Peyer's patch (tissue), 4 donors: ENCODE measurements around the gene PRIM1.
"Not testable (repeated sequence)": the region's sequence is repeated elsewhere in the genome, so short reads cannot be mapped to it uniquely, and the experiment has no call there.

Experiments
- CTCF ChIP-seq, 6 experiments: fragments of 450-650 bp in 4 of 6; fragments of 200-600 bp in 2 of 6; sonication (generic) in 1 of 6; IDR thresholded peaks; one replicate each; pipeline ENCODE4 v1.5.1; 2017 to 2019; ENCODE audit warnings: antibody characterized with exemption in 6 of 6, mild to moderate bottlenecking in 3 of 6, moderate library complexity in 1 of 6
- POLR2A ChIP-seq, 2 donors: fragments of 450-650 bp; IDR thresholded peaks; one replicate each; pipeline ENCODE4 v1.5.1; 2017; ENCODE audit warnings: antibody characterized with exemption in 2 of 2, mild to moderate bottlenecking in 2 of 2, moderate library complexity in 2 of 2

DNA sequence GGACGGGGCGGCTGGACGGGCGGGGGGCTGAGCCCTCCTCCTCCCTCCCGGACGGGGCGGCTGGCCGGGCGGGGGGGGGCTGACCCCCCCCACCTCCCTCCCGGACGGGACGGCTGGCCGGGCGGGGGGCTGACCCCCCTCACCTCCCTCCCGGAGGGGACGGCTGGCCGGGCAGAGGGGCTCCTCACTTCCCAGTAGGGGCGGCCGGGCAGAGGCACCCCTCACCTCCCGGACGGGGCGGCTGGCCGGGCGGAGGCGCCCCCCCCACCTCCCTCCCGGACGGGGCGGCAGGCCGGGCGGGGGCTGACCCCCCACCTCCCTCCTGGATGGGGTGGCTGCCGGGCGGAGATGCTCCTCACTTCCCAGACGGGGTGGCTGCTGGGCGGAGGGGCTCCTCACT is 37.3 kb upstream of the PRIM1 start:
- TF ChIP-seq CTCF, POLR2A (IDR thresholded peaks at IDR 0.05): not testable (repeated sequence)
